Measurements from ENCODE around the gene BNC2.

- TF ChIP-seq EZH2 (IDR thresholded peaks at IDR 0.05; ENCODE audit: insufficient read depth, poor library complexity, severe bottlenecking) = no peak
- no peak for TF ChIP-seq EZH2phosphoT487 (IDR thresholded peaks at IDR 0.05; ENCODE audit: insufficient read depth, low read depth)
These were observed 339.5 kb downstream of the BNC2 start for GRCh38 chr9:16530669-16531642.

All from GM23248 (cell line).